H1 (cell line): ENCODE measurements around the gene C1QA. TPM values are rescaled to one million over a fixed set of nuclear protein-coding genes. Genes with fewer than 3 reads are reported as not detected.

Experiments
- MAFK ChIP-seq: IDR thresholded peaks from 2 replicates; pipeline ENCODE4 v1.6.1; 2012; ENCODE audit warnings: low read depth, mild to moderate bottlenecking, improper control_type of control experiment, low read length
- RNF2 ChIP-seq: fragments of 200-900, 300-1000 bp; sonication (generic); IDR thresholded peaks from 2 replicates; pipeline ENCODE4 v1.7.1; 2016; ENCODE audit warnings: borderline replicate concordance, low read depth, mild to moderate bottlenecking, antibody characterized with exemption, low read length; ENCODE audit not compliant: poor library complexity, severe bottlenecking; ENCODE audit errors: missing control alignments
- SIN3A ChIP-seq, 2 experiments: IDR thresholded peaks in 1 of 2; conservative IDR thresholded peaks in 1 of 2; 2 replicates each; pipeline ENCODE4 v1.6.1; 2011 to 2012; ENCODE audit warnings: low read length in 2 of 2, improper control_type of control experiment in 1 of 2, low read depth in 1 of 2, mild to moderate bottlenecking in 1 of 2
- polyA plus RNA-seq, 7 experiments: library from polyadenylated mRNA; depleted of rRNA in 3 of 7; stranded (reverse) in 5 of 7; unstranded in 2 of 7; fragments of >200 nt in 5 of 7; fragments of 200-250 nt in 2 of 7; gene quantifications; 1 replicate in 5 of 7; 2 replicates in 1 of 7; 4 replicates in 1 of 7; pipeline versions ENCODE4 v1.2.1 to v1.2.3, GENCODE V29; 2011 to 2013; ENCODE audit warnings: missing spikeins in 2 of 7, mixed read lengths in 2 of 7
- total RNA-seq: library from RNA; stranded (reverse); fragmentation: NEBNext Ultra II Directional; extraction: Animal tissue kit (Norgen Biotek cat#: 25700); gene quantifications from 2 replicates; pipeline ENCODE4 v1.2.1, GENCODE V29; 2021

Gene C1QA
- total and polyA plus RNA-seq, 2 of the 8 experiments (the other 6 are each of a cell fraction or from before 2014, with no cell fraction given) = not detected

GRCh38 chr1:22687191-22687590 lies 50.8 kb downstream of the C1QA start (continued):
- no peak for TF ChIP-seq MAFK
- TF ChIP-seq RNF2 = no peak
- TF ChIP-seq SIN3A (conservative IDR thresholded peaks at IDR 0.05 in 1 of 2, IDR thresholded peaks at IDR 0.05 in 1 of 2; ENCODE audit: low read depth in 1 of 2, low read length in 2 of 2) = no peak
